Body of pancreas (tissue), 4 donors: ENCODE results near the gene DOC2B.

Experiments used
- CTCF ChIP-seq, 7 experiments: fragments of 450-650 bp in 4 of 7; fragments of 200-600 bp in 3 of 7; sonication (generic) in 3 of 7; IDR thresholded peaks; one replicate each; pipeline ENCODE4 v1.5.1; 2016 to 2019; ENCODE audit warnings: antibody characterized with exemption in 7 of 7
- POLR2A ChIP-seq, 3 donors: fragments of 450-650 bp; IDR thresholded peaks; one replicate each; pipeline ENCODE4 v1.6.1; 2016; ENCODE audit warnings: antibody characterized with exemption in 3 of 3, mild to moderate bottlenecking in 2 of 3

GRCh38 chr17:170130-170670 is 11.2 kb downstream of the DOC2B start:
- TF ChIP-seq CTCF (IDR thresholded peaks at IDR 0.05) (no peak), POLR2A (IDR thresholded peaks at IDR 0.05) (no peak)
